Skin of body (tissue), 2 donors: Measurements from ENCODE around the gene AK2. TPM values are rescaled to one million over a fixed set of nuclear protein-coding genes. Genes with fewer than 3 reads are reported as not detected.
A peak's percentile ranks its signal among the peaks of the same experiment; 100 is the strongest.
"Not testable (repeated sequence)": the region's sequence is repeated elsewhere in the genome, so short reads cannot be mapped to it uniquely, and the experiment has no call there.

Source experiments
- DNase-seq: peaks from one replicate; lab custom pipeline; 2025; lab: John Stamatoyannopoulos, UW
- total RNA-seq: library from RNA; depleted of rRNA; stranded (reverse); fragments of >200 nt; gene quantifications from one replicate; pipeline ENCODE4 v1.2.3, GENCODE V29; 2014

Gene AK2
- total RNA-seq, 1 donor from 2014 or later, result 65.9 TPM

DNA sequence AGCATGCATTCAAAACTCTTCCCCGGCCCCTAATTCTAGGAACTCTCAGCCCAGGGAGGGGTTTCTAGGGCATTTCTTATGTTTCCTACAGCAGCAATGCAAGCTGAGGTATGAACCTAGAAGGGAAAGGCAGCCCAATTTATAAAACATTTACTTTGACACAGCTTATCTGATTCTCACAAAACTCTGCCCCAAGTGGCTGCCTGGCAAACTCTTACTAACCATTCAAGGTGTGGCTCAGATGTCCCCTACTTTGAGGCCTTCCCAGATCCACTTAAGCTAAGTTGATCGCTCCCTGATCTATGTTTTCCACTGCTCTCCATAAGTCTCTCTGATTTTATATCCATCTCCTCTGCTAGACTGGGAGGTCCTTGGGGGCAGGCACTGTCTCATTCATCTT lies 35.4 kb downstream of the AK2 start:
- DNase-seq, result no peak

DNA sequence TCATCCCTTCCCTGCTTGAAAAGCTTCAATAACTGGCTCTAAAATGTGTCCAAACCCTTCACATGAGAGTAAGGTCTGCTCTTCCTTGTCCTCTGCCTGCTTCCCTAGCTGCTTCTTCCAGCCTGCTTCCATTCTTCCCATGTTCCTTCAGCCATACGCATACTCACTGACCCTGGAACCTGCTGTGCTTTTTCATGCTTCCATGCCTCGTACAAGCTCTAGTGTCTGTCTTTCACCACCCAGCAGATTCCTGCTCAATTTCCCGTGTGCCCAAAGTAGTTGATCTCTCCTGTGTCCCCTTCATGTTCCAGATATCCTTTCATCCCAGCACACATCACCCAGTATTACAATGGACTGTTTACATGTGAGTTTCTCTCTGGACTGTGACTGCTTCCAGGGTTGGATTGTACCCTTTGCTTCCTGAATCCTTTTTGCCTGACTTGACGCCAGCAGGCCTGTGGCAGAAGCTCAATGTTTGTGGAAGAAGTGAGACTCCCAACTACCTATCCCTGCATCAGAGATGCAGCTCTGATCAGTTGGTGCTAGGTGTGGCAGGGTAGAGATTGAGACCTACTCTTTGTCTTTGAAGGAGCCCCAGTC lies 36.2 kb downstream of the AK2 start:
- DNase-seq, result no peak

DNA sequence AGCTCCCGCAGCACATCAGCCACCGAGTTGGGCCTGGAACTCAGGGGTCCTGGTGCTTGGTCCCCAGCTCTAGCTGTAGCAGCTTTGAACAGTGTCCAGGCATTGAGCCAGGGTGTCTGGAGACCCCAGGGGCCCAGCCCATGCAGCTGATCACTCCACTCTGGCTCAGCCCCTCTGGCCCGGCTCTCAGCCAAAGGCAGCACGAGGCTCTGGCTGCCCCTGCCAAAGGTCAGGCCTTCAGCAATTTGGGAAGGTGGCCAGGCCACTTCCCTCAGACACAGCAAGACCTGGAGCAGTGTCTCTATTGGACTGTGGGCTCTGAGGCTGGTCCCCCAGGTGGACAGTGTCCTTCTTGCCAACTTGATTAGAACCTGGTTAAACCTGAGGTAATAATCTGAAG lies 37.7 kb downstream of the AK2 start:
- DNase-seq, result no peak

DNA sequence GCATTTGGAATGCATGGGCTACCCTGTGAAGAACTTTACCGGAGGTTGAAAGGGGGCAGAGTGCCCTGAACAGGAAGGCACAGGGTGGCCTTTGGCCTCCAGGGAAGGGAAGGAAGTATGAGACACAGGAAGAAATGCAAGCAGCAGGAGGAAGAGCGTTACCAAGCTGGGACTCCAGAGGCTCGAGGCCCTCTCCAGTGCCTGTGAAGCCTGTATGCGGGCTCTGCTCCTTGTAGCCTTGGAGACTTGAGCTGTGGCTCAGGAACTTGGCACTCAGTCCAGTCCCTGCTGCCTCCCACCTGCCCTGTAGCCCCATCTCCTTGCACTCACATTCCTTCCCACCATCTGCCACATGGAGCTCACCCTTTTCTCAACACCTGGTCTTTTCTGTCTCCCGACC lies 38.6 kb downstream of the AK2 start:
- no peak for DNase-seq

DNA sequence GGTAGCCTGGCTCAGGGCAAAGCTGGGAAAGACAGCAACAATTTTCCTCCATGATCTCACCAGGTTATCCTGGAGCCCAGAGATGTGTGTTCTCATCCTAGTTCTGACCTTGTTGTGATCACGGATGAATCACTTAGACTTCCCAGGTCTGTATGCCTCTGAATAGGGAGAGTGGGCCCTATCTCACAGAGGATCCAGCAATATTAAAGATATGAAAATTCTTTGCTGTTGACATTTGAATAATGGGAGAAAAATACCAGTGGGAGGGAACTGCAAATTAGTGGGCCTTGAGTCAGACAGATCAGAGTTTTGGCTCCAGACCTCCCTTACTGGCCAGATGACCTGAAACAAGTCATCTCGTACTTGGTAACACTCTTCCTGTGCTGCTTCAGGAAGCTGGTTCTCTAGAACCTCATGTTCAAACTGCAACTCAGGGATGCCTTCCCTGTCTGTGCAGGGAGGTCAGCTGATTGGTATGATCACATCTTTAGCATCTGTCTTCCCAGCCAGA lies 39.2 kb downstream of the AK2 start:
- DNase-seq, result no peak

DNA sequence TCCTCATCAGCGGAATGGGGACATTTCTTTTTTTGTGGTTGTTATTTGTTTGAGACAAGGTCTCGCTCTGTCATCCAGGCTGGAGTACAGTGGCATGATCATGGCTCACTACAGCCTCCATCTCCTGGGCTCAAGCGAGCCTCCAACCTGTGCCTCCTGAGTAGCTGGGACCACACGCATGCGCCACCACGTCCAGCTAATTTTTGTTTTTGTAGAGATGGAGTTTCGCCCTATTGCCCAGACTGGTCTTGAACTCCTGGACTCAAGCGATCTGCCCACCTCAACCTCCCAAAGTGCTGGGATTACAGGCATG lies 43.4 kb downstream of the AK2 start:
- not testable (repeated sequence) for DNase-seq

DNA sequence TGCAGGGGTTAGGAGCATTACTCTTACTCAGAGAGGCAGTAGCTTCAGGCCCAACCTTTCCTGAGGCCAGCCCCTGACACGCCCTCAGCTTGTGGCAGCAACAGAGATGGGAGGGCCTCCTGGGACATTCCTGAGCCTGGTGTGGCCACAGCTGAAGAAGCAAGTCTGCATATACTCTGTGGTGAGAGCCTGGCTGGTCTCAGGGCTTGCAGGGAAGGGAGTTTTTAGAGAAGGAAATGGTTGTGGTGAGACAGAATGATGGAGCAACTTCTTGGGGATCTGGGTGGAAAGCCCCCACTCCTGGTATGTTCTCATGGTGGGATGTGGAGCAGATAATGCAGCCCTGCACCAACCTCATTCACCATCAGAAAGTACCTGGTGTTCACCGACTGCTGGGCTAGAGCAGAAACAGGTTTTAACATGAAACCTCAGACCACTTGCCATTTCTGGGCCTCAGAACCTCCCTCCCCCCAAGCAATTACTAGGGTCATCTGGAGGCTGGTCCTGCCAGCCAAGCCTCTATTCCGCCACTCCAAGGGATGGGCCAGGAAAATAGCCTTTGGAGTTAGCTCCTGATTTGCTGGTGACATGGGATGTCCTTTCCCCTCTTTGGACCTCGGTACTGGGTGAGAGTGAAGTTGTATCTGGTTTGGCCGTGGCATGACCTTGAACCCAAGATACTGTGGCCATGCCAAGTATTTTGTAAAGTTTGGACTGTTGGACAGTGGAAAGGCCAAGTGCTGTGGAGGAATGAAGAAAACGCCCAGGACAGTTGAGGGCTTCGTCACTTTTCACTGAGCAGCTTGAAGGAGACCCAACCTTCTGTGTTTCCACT lies 44.0 kb downstream of the AK2 start:
- DNase-seq, result peak; percentile 27

DNA sequence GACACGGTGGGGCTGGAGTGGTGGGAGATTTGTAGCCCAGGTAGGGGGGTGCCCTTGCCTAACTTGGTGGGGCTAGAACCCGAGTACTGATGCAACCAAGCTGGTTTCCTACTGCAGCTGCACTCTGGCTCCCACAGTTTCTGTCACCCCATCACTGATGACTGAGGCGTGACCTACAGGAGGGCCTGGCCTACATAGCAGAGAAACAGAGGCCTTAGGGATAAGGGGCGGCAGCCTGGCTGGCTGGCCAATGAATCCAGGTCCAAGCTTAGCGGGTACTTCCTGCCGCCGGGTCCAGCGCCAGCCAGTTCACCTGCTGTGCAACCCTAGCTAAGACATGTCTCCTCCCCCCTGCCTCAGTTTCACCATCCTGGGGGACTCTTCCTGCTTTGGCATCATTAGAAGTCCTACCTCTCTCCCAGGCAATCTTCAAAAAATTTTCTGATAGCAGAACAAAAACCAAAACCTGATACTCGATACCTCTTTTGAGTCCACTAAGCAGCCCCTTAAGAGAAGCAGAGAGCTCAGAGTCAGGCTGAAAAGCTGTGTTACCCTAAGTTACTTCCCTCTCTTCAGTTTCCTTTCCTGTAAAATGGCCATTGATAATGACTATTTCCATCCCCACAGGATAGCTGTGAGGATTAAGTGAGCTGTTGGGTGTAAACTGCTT lies 44.7 kb downstream of the AK2 start:
- DNase-seq, result no peak

DNA sequence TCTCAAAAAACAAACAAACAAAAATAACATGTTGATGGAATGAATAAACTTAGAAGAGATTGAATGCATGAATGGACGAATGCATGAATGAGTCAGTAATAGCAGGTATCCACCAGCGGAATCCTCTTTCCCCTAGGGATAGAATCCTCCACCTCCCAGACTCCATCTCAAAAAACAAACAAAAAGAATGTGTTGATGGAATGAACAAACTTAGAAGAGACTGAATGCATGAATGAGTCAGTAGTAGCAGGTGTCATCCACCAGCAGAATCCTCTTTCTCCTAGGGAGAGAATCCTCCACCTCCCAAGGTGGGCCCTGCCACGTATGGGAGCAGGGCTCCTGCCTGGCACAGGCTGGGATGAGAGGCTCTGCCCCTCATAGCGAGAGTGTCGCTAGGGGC lies 45.3 kb downstream of the AK2 start:
- no peak for DNase-seq

DNA sequence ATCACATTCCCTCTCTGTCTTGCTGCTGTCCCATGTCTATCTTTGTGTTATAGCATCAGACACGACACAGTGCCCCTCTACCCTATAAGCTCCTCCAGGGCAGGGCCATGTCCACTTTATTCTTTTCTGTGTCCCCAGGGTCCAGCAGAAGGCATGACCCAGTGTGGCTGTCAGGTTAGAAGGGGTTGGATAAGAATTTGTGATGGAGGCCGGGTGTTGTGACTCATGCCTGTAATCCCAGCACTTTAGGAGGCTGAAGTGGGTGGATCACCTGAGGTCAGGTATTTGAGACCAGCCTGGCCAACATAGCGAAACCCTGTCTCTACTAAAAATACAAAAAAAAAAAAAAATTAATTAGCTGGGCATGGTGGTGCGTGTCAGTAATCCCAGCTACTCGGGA lies 45.8 kb downstream of the AK2 start:
- DNase-seq, result no peak

DNA sequence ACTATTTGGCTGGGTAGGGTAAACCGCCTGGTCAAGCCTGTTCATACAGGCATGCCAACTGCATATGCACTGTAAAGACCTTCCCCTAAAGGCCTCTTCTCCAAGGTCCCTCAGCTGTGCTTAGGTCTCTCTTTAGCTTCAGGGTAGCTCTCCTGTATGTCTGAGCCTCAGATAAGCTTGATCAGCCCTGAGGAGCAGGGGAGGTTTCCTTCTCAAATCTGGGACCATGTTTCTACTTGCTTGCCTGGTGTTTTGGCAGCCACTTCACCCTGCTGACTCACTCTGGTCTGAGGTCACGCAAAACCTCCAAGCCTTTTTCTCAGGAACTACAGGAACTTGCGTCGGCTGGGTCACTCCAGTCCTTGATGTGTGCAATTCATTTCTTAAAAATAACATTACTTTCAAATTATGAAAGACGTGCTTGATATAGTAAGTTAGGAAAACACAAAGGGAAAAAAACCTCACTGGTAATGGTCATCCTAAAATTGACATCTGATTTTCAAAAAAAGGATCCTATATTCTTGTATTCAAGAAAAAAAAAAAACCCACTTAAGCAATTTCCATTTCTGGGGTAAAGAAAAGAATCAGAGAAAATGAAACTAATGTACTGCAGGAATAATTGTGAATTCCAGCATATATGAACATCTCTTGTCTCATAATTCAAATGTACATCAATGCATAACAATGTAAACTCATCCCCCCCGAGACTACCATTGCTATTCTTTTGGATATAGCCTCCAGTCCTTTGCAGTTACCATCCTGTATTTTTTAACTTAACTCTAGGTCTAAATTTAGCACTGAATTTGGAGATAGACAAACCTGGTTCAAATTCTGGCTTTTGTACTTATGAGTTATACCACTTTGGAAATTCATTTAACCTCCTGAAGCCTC lies 47.3 kb downstream of the AK2 start:
- no peak for DNase-seq

DNA sequence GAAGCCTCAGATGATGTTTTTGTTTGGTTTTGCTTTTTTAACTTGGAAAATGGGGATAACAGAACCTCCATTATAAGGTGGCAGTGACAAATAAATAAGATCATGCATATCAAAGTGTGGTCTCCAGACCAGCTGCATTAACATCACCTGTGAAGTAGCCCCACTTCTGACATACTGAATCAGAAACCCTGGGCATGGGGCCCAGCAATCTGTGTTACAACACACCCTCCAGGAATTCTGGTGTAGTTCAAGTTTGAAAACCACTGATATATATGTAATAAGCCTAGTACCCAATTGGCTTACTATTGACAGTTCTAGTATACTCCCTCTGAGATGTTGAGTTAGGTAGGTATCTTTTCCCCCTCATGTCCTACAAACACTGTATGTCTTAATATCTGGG lies 48.0 kb downstream of the AK2 start:
- DNase-seq, result no peak

DNA sequence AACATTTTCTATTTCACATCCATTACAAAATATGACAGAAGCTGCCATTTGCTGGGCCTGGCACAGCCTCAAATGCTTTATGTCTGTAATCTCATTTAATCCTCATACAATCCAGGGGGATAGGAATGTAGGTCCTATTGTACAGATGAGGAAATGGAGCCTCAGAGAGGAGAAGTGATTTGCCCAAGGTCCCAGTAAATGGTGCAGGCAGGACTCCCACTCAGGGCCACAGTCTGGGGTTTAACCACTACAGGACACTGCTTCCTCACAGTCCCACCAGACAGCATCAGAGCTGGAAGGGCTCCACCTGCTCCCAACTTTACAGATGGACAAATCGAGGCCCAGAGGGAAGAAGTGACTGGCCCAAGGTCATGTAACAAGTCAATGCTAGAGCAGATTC lies 51.5 kb downstream of the AK2 start:
- no peak for DNase-seq

DNA sequence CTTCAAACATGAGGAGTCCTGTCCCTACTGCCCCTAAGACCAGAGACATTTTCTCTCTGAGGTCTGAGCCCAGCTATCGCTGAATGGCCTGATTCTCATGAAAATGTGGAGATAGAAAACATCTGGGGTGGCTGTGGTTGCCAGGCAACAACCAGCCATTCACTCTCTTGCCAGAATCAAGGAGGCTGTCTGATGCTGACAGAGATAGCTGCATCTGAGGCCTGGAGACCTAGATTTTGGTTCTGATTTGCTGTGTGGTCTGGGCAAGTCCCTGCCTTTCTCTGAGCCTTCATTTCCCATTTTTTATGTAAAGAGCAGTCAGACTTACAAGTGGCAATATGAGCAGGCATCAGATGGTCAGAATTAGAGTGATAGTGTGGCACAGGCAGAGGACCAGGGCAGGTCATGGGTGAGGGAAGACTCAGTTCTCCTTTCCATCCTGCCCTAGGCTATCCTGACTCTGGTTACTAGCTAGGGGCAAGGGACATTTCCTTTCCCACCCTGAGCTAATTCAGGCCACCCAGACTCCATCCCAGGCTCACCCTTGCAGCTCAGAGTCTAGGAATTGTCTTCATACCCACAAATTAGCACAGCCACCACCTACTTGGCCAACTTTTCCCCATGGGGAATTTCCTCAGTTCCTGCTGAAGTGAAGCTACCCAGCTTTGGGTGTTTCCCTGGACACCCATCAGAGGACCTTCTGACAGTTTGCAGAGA lies 52.1 kb downstream of the AK2 start:
- DNase-seq, result peak; percentile 23

DNA sequence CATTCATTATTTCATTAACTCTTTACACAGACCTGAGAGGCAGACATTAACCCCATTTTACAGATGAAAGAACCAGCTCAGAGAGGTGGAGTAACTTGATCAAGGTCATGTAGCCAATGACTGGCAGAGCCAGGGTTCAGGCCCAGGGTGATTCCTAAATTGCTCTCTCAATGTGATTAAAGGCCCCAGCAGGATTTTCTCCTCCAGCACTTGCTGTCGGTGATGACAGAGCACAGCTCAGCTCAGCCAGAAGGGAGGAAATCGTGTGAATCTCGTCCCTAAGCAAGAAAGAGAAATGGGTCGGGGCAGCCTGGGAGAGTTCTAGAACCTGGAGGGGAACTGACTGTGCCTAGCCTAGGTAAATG lies 52.6 kb downstream of the AK2 start:
- no peak for DNase-seq

DNA sequence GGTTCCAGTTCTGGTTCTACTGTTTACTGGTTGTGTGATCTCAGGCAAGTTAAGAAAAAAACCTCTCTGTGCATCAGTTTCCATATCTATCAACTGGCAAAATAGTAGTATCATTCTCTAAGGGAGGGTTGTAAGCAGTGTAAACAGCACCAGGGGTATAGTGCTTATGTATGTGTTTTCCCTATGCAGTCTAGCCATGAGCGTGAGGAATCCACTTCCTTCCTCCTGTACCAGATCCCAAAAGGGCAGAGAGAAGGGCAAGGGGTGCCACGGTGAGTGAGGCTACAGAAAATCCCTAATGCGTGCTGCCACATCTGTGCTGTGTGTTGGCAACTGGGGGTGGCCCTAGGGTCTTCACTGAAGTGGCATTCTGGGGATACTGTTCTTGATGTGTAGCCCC lies 53.7 kb downstream of the AK2 start:
- no peak for DNase-seq

DNA sequence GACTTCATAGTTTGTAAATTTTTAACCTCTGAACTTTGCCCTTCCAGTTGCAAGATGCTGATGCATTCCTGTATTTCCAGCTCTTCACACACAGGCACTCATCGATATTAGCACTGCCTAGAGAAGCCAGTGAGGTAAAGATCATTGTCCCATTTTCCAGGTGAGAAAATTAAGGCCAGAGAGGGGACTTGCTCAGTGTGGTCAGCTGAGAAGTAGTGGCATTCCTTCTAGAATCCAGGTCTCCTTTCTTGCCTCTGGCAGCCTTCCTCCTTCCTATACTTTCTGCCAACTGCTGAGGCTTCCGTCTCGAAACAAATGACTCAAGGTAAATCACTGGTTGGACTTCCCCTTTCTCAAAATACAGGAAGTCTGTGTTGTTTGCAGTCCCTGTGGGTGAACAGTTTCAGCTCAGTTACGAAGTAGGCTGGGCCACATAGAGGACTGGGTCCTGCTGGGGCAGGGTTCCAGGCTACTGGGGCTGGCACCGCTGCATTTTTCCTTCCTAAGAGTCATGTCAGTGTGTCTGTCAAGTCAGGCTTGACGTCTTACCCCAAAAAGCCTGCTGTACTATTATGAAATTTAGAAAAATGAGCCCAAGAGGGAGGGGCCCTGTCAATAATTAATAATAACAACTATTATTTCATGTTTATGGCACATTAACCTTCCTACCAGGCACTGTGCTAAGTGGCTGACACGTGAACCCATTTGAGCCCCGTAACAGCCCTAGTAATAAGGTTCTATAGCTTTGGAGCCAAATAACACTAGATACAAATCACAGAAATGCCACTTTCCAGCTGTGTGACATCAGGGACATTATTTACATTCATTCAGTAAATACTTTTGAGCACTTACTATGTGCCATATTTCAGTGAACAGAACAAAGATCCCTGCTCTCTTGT lies 55.4 kb downstream of the AK2 start:
- peak; percentile 28 for DNase-seq

DNA sequence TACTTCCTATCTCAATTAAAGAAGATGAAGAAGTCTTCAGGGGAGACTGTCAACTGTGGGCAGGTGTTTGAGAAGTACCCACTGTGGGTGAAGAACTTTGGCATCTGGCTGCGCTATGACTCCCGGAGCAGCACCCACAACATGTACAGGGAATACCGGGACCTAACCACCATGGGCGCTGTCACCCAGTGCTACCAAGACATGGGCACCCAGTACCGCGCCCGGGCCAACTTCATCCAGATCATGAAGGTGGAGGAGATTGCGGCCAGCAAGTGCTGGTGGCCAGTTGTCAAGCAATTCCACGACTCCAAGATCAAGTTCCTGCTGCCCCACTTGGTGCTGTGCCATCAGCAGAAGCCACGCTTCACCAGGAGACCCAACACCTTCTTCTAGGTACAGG lies 56.6 kb downstream of the AK2 start:
- no peak for DNase-seq

DNA sequence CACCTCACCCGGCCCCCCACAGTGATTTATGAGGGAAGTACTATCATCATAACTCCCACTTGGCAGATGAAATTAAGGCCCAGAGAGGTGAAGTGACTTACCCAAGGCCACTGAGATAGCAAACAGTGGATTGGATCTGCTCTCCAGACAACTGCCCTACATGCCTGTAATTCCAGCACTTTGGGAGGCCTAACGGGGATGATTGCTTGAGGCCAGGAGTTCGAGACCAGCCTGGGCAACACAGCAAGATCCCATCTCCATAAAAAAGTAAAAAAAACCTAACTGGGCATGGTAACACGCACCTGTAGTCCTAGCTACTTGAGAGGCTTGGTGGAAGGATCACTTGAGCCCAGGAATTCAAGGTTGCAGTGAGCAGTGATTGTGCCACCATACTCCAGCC lies 57.8 kb downstream of the AK2 start:
- no peak for DNase-seq

DNA sequence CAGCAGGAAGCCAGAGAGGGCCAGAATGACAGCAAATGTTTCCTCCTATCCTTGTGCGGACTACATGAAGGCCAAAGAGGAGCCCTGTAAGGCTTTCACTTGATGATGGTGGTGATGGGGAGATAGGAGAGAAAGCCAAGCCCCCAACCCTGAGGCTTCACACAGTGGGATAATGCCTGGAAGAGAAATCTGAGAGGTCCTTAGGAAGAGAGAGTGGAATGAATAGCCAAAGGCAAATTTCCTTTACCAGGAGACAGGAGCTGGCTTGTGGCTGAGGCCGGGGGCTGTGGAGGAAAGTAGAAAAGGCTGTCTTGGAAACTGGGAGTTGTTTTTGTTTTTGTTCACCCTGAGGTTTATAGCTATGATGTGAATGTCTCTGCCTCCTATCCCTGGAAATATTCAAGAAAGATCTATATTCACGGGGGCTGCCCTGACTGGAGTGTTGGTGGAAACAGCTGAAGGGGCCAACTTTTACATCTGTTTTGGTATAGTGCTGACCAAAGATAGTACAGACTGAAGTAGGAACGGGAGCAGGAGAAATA lies 59.1 kb downstream of the AK2 start:
- DNase-seq, result no peak
